GM12892 (cell line): ENCODE measurements around the gene GNG11. TPM values are rescaled to one million over a fixed set of nuclear protein-coding genes. Genes with fewer than 3 reads are reported as not detected.
A peak's percentile ranks its signal among the peaks of the same experiment; 100 is the strongest.

Experiments
- DNase-seq: peaks from one replicate; pipeline ENCODE4 v3.0.0; 2011; ENCODE audit not compliant: insufficient read length
- FAIRE-seq: peaks from 2 replicates; lab custom pipeline; 2011; peaks lifted over from hg19 to GRCh38; lab: Jason Lieb, UNC
- POLR2A ChIP-seq: IDR thresholded peaks from 2 replicates; pipeline ENCODE4 v1.6.1; 2011; ENCODE audit warnings: low read depth, low read length, control low read depth
- POLR2AphosphoS5 ChIP-seq: IDR thresholded peaks from 2 replicates; pipeline ENCODE4 v1.6.1; 2011; ENCODE audit warnings: low read depth, low read length, control low read depth
- TAF1 ChIP-seq: IDR thresholded peaks from 2 replicates; pipeline ENCODE4 v1.6.1; 2011; ENCODE audit warnings: low read depth, mild to moderate bottlenecking, control low read depth, low read length, borderline replicate concordance
- polyA plus RNA-seq: library from polyadenylated mRNA; unstranded; fragments of >200 nt; gene quantifications from one replicate; pipeline ENCODE4 v1.2.1, GENCODE V29; 2012; ENCODE audit warnings: missing spikeins, inconsistent platforms; ENCODE audit not compliant: missing spikeins

The GNG11 gene
- polyA plus RNA-seq, result 0.30 TPM

DNA sequence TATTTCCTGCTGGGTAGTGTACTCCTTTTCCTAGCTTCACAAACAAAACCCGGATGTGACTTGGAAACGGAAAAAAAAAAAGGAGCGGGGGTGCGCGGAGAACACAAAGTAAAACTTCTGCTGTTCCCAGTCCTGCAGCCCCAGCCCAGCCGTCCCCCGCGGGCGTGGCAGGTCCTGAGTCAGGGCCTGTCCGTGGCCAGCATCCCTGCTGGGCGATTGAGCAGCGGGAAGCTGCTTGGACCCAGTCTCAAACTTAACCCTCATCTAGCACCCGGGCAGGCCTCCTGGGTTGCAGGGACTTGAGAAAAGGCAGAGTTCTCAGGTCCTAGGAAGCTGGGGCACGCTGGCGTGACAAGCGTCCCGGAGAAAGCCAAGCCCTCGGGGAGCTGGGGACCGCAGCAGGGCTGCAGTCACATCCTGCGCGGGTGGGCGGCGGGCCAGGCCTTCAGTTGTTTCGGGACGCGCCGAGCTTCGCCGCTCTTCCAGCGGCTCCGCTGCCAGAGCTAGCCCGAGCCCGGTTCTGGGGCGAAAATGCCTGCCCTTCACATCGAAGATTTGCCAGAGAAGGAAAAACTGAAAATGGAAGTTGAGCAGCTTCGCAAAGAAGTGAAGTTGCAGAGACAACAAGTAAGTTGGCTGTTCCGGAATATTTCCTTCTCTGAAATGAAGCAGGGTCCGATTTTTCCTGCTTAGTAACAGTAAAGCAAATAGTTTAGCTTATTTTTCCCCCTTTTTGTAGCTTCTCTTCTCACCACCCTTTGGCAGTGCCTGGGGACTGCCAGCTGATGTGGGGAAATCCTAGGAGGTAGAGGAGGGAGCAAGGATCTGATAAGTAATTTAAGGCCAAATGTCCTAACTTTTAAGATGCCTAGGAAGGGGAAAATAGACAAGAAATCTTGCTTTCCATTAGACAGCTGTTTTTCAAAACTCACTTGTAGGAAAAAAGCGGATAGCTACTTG is at the start of gene GNG11:
Gene GNG11 (plus strand): TSS at position 129 of the 960 bp plus-strand sequence. CDS start 403 bp downstream, at position 532.
- FAIRE-seq (no peak), DNase-seq (peak; percentile 27)
- TF ChIP-seq POLR2A, result no peak
- no peak for TF ChIP-seq POLR2AphosphoS5
- no peak for TF ChIP-seq TAF1

DNA sequence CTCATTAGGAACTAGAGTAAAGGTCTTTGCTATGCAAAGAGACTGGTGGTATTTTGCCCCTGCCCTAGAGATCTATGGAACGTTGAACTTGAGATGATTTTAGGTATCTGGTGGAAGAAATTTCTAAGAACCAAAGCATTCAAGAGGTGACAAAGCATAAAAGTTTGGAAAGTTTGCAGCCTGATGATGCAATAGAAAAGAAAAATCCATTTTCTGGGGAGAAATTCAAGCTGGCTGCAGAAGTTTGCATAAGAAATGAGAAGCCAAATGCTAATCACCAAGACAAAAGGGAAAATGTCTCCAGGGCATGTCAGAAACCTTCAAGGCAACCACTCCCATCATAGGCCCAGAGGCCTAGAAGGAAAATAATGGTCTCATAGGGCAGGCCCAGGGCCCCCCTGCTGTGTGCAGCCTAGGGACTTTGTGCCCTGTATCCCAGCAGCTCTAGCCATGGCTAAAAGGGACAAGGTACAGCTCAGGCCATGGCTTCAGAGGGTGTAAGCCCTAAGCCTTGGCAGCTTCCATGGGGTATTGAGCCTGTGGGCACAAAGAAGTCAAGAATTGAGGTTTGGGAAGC is 47.4 kb upstream of the GNG11 start:
- no peak for FAIRE-seq
- TF ChIP-seq POLR2A (no peak), TAF1 (no peak), POLR2AphosphoS5 (no peak)
- DNase-seq, result no peak

DNA sequence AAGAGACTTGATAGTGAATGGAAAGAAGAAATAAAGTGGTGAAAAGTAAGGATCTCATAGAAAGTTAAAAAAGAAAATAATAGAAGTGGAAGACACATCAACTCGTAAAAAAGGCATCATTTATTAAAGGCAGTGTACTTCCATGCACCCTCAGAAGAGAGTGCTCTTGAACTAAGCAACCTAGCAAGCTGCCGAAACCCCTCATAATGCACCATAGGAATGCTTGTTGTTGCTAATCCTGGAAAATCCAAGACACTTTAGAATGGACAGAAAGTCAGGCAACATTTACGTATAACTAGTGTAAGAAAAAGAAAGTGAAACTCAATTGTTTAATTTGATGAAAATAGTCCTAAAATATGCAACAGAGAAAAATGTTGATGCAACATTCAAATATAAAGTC is 43.8 kb upstream of the GNG11 start:
- no peak for TF ChIP-seq POLR2A
- TF ChIP-seq POLR2AphosphoS5, result no peak
- FAIRE-seq, result no peak
- DNase-seq, result no peak

DNA sequence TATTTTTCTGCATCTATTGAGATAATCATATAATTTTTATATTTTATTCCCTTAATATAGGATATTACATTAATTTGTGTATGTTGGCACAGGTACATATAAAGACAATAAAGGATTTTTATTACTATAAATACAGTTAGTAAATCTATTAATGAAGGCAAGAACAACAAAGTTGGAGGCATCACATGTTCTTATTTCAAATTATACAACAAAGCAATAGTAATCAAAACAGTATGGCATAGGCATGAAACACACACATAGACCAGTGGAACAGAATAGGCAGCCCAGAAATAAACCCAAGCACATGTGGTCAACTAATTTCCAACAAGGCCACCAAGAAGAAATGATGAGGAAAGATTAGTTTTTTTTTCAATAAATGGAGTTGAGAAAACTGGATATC is 42.2 kb upstream of the GNG11 start:
- FAIRE-seq (no peak), DNase-seq (no peak)
- TF ChIP-seq TAF1, result no peak
- no peak for TF ChIP-seq POLR2AphosphoS5
- TF ChIP-seq POLR2A, result no peak

DNA sequence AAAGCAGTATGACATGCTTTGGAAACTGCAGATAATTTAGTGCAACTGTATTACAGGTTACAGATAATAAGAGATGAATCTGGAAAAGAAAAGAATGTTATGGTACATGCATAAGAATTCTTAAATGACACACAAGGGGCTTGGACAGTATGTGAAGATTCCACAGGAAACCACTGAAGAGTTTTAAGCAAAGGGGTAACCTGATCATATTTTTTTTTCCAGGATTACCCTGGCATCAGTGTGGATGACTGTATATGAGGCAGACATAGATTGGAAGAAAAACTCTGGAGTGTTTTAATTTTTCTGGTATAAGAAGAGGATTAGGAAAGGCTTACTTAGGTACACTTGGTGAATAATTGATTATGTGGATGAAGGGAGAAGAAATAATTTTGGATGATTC is 39.1 kb upstream of the GNG11 start:
- TF ChIP-seq TAF1, result no peak
- no peak for TF ChIP-seq POLR2AphosphoS5
- TF ChIP-seq POLR2A, result no peak

DNA sequence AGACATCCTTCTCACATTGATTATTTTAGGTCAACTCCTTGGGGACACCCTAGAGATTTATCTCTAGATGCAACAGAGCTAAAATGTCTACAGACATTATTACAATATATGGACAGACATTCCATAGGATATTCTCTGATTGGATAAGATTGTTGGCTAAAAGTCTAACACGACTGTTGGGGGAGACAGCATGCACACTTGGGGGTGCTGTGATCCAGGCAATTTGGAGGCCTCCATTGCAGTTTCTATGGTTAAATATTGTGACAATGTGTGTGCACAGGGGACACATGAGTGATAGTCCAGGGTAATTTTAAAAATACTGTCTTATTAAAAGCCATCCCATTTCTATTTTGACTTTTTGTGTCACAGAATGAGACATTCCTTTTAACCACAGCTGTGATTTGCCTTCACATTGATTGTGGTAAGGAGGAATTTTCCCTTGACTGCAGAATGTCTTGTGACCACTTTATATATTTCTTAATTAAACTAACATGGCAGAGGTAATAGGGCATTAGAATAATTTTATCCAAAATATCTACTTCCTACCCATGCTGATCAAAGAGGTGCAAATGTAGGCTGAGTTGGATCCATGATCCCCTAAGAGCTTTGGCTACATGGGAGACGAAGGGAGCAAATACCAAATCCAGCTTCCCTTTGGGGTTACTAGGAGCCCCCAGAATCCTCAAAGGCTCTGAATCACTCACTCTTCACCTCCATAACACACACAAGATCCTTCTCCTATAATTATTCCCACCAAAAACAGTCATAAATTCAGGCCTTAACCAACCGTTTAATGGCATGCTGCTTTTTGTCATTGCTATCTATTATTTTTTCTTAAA is 38.2 kb upstream of the GNG11 start:
- TF ChIP-seq POLR2AphosphoS5, result no peak
- TF ChIP-seq TAF1, result no peak
- no peak for TF ChIP-seq POLR2A
- DNase-seq, result no peak
- no peak for FAIRE-seq

More for the DNA sequence above, 39.1 kb upstream of the GNG11 start:
- no peak for DNase-seq
- no peak for FAIRE-seq

DNA sequence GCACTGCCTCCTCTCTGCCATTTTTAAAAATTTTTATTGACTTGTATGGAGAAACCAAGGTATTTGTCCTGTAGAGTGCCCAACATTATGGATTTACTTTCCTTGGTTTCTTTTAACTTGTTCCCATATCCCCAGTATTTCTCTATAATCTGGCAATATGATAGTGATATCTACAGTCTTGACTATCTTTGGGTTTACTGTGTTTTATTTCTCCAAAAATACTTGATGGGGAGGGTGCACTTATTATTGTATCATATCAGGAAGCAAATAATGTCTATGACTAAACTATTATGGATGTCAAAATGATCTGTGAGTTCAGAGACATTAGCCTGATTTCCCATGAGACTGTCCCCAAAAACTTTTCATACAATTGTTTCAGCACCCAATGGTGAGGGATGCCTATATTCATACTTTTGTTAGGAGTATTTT is 37.6 kb upstream of the GNG11 start:
- TF ChIP-seq POLR2AphosphoS5 (no peak), POLR2A (no peak), TAF1 (no peak)
- FAIRE-seq (no peak), DNase-seq (no peak)

DNA sequence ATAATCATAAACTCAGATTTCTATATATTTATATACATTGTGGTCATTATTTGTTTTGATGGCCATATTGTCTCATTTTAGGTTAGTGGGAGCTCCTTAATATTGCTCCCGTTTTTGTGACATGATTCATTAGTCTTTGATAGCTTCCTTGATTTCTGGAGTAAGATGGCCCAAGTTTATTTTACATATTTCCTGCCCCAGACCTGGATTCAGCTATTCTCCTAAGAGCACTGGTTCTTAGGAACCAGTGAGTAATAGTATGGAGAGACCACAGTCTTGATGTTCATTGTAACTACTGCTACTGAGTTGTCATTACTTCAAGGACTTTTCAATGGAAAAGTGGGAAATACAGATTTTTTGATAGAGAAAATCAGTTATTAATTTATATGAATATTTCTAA is 37.0 kb upstream of the GNG11 start:
- FAIRE-seq (no peak), DNase-seq (no peak)
- TF ChIP-seq POLR2A (no peak), TAF1 (no peak), POLR2AphosphoS5 (no peak)

DNA sequence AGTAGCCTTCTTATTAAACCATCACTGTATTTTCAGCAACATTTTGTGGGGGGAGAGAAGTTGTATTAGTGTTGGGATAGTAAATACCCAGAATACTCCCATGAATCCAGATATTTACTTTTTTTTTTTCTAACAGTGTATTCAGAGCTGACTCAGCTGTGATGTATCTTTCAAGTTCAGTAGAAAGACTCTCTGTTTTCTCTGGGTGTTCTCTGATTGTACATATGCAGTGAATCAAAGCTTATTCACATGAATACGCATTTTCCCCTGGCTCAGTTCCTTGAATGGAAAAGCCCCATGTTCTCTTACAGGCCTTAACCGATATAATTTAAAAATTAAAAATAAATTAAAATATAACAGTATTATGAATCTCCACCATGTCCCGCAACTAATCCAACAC is 32.3 kb upstream of the GNG11 start:
- DNase-seq, result no peak
- FAIRE-seq, result no peak
- TF ChIP-seq POLR2AphosphoS5 (no peak), POLR2A (no peak), TAF1 (no peak)

DNA sequence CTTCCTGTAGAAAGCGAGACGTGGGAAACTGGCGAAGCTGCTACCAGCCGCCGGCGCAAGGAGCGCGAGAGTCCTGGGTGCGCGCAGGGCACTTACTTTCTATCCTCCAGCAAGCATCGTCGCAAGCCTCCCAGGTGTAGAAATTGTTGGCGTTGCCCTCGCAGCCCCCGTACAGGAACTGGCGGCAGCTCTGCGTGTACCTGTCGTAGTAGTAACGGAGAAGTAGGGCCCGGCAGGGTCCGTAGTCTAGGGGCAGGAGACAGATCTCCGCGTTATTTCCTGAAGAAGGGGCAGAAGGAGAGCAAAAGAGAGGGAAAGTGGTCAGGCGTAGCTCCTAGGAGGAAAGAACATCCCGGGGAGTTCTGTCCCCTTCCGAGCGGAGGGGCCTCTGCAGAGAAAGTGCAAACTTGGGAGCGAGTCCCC is 31.5 kb upstream of the GNG11 start:
- TF ChIP-seq TAF1 (no peak), POLR2AphosphoS5 (no peak), POLR2A (no peak)
- FAIRE-seq (no peak), DNase-seq (no peak)

DNA sequence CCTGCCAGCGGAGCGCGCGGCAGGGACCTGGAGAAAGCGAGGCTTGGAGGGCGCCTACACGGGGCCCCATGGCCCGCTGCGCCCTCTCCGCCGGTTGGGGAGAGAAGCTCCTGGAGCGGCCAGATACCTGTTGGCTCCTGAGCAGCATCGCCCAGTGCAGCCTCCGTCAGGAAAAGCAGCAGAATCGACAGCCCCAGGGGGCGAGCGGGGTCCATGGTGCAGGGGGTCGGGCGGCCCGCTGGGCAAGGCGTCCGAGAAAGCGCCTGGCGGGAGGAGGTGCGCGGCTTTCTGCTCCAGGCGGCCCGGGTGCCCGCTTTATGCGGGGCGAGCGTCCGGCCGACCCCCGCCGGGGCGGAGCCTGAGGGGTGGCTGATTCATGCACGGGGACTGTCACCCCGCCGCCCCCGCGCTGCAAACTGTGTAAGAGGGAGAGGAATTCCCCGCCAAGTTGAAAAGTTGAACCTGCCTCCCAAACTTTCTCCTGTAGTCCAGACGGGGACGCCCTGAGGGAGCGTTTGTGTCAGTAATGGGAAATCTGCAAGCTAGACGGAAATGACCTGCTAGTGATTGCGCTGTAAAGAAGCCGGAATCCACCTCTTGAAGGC is 31.0 kb upstream of the GNG11 start, which contains the start of gene TFPI2:
Gene TFPI2 (minus strand): TSS at position 290 of the 605 bp plus-strand sequence. CDS start 75 bp downstream, at position 215.
- TF ChIP-seq POLR2A, result no peak
- TF ChIP-seq POLR2AphosphoS5, result no peak
- TF ChIP-seq TAF1, result no peak
- no peak for FAIRE-seq
- no peak for DNase-seq
